OCI-LY3 (cell line): ENCODE data around the gene GATM.

Experiments used
- CTCF ChIP-seq: fragments of 200-600, 300-600 bp; sonication (generic); IDR thresholded peaks from 2 replicates; pipeline ENCODE4 v1.5.1; 2014; ENCODE audit warnings: antibody characterized with exemption, low read length, low read depth
- EZH2phosphoT487 ChIP-seq: fragments of 200-600 bp; shearing (Covaris generic); IDR thresholded peaks from 2 replicates; pipeline ENCODE4 v1.6.1; 2018; ENCODE audit warnings: antibody characterized with exemption, mixed run types, low read depth

DNA sequence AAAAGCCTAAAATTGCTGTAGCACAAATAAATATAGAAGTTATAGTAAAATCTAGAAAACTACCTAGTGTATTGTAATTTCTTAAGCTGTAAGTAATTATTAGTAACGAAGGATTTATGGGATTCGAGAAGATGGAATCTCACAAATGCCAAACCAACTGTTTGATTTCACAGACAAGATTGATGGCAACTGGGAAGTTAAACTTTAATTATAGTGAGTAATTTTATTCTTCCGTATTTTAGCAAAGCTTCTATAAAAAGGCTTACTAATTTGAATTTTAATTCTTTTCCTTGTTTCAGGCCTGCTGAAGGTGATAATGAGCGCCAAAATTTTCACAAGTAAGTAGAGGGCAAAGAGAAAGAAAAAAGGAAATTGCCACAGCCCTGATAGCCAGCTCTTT, 36.6 kb downstream of the GATM start:
- TF ChIP-seq CTCF (no peak), EZH2phosphoT487 (no peak)
